Hematopoietic multipotent progenitor cell treated with erythropoietin and hydrocortisone succinate and interleukin-3 and kit ligand, for 4 days (in vitro differentiated cells): Measurements from ENCODE around the gene AQP7.
"Not testable (repeated sequence)": the region's sequence is repeated elsewhere in the genome, so short reads cannot be mapped to it uniquely, and the experiment has no call there.

Experiments
- DNase-seq: peaks from one replicate; pipeline ENCODE4 v3.0.0-alpha.2; 2015

The AQP7 gene

DNA sequence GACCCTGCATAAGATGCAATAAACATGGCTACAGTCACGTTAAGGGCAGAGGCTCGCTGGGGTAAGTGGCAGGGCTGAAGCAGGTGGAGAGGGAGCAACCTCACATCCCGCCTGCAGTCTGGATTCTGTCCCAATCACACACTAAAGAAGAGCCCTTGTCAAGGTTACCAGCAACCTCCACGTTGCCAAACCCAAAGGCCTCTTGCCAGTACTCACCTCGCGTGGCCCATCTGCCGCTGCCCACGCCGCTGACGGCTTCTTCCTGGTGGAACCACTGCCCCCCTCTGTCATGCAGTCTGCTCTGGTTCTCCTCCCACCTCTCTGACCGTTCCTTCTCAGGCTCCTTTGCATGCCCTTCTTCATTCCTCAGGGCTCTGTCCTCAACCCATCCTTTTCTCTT is 8.8 kb downstream of the AQP7 start:
- no peak for DNase-seq

DNA sequence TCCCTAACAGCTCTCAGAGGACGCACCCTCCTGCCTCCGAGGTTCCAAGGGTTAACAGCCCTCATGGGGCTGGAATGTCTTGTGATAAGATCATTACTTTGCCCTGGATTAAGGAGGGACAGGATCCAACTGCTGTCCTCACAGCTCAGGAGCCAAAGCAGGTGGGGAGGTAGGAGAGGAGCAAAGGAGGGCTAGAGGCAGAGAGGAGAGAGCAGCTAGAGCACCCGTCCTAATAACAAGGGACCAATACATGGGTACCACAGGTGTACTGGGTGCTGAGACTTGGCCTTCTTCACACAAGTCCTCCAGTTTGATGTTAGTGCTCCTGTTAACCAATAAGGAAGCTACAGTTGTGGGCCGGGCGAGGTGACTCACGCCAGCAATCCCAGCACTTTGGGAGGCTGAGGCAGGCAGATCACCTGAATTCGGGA is 9.8 kb downstream of the AQP7 start:
- not testable (repeated sequence) for DNase-seq

DNA sequence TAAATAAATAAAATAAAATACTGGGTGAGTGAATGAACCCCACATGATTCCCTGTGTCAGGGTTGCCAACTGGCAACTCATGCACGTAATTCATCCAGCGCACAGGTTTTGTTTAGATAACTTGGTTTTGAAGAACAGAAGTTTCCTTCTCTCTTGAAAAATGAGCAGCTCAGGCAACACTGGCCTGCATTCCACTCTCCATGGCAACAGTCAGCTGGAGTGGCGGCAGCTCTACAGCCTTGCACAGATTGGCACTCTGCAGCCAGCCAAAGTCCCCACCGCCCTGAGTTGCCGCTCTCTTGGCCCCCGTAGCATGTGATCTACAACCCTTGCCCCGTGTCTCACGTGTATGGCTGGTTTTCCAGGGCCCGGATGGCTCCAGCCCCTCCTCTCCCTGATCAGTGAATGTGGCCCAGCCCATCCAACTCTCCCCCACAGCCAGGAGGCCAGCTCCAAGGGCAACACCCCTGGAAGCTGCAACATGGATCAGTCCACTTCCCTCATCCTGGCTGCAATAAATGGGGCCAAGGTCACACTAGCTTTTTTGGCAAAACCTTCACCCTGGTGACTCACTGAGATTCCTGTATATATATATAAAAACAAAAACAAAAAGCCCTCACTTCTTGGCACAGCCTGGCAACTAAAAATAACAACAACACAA is 11.1 kb downstream of the AQP7 start:
- DNase-seq: not testable (repeated sequence)

DNA sequence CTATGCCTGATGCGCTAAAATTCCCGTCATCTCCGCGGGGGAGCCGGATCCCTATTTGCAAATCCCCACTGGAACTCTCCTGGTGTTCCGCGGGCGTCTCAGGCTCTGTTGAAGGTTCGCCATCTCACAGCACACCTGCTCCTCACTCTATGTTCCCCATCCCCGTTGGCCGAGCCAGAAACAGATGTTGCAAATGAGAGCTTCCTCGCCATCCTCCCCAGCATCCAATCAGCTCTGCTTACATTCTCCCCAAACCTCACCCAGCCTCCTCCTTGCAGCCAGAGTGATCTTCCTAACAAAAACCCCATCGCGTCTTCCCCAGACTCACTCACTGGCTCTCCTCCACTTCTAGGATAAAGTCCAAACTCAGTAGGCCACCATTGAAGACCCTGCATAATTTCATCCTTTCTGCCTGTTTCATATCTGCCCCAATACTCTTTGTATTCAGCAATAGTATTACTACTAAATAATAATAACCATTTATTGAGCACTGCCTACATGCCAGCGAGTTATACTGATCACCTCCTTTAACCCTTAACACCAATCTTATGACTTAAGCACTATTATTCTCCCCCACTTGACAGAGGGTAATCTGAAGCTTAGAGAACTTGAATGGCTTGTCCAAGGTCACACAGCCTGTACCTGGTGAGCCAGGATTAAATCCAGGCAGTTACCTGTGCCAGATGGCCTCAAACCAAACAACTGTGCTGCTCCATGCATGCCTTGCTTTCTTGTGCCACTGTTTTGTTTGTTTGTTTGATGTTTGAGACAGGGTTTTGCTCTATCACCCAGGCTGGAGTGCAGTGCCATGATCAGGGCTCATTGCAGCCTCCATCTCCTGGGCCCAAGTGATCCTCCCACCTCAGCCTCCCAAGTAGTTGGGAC is 14.0 kb downstream of the AQP7 start:
- DNase-seq: no peak

DNA sequence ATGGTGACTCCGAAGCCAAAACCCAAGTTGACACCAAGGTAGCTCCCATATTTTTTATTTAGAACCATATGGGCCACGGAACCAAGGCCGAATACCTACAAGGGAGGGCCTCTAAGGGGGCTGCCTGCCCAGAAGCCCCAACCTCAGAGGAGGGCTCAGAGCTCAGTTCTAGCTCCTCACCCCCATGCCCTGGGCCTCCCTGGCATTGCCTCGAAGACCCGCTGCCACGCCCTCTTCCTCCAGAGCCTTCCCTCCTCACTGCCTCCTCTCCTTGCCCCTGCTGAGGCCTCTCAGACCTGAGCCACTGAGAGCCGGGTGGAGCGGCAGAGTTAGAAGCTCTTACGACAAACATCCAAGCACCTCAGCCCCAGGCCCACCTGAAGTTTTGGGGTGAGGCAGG is 15.4 kb downstream of the AQP7 start:
- DNase-seq: not testable (repeated sequence)

DNA sequence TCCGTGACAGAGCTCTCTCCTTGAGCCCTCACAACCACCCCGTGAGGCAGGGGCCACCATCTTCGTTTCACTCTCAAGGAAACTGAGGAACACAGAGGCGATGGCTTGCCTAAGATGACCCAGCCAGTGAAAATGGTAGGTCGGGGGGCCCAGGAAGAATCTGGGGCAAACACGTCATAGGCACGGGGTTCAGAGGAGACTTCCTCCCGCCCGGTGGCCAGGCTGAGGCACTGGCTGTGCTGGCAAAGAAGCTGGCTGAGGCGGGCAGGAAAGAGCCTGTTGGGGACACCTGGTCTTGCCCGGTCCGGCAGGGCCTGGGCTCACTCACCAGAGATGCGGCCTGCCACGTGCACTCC is 15.7 kb downstream of the AQP7 start:
- DNase-seq: not testable (repeated sequence)

DNA sequence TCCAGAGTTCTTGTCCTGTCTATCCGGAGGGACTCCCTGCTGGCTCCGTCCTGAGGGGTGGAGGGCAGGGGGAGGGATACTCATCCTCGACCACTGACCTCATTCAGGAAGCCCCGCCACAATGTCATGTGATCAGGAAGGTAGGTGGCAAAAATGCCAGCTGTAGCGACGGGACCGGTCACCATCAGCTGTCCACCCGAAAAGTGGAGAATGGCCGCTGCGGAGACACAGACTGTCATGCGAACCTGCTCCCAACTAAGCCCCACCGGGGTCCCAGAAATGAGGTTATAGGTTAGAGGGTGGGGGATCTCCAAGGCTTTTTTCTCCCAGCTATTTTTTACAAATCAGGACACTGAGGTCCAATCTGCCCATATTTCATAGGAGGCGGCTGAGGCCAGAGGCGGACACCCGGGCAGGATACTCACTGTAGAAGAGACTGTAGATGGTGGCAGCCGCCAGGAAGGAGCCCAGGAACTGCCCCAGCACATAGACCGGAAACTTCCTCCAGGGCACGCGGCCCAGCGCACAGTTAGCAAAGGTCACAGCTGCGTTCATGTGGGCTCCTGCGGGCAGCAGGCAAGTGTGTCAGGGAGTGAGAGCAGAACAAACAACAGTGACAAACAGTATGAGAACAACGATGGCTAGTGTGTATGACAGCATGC is 16.3 kb downstream of the AQP7 start:
- not testable (repeated sequence) for DNase-seq

DNA sequence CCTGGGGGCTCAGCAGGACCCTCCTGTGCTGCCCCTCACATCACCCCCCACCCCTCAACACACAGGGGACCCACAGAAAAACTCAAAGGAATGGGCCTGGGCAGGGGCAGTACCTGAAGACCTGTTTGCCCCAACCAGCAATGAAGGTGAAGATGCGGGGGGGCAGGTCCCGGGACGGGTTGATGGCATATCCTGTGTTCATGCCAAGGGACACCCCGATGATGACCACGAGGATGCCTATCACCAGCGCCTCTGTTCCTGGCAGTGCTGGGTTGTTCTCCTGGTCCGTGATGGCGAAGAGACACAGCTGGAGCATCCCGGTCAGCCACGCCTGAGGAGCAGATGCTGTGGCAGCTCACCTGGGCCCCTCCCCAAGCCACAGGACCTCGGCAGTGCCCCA is 16.8 kb downstream of the AQP7 start:
- DNase-seq: not testable (repeated sequence)

DNA sequence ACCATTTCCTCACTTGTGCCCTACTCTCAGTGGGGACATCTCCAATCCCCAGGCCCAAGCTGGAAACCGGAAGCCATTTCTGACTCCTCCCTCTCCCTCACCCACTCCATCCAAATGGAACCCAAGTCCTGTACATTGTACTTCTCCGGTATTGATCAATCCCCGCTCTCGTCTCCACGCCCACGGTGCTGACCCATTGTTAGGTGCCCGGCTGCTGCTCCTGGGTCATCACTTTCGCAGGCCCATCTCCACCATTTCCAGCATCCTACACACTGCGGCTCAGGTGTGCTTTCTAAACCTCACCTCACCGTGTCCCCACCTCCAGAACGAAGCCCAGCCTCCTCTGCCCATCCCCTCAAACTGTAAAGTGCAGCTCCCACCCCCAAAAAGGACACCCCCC is 19.0 kb downstream of the AQP7 start:
- not testable (repeated sequence) for DNase-seq

DNA sequence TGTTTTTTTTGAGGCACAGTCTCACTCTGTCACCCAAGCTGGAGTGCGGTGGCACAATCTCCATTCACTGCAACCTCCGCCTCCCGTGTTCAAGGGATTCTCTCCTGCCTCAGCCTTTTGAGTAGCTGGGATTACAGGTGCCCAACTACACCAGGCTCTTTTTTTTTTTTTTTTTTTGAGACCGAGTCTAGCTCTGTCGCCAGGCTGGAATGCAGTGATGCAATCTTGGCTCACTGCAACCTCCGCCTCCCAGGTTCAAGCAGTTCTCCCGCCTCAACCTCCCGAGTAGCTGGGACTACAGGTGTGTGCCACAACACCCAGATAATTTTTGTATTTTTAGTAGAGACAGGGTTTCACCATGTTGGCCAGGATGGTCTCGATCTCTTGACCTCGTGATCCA is 20.0 kb downstream of the AQP7 start:
- not testable (repeated sequence) for DNase-seq

DNA sequence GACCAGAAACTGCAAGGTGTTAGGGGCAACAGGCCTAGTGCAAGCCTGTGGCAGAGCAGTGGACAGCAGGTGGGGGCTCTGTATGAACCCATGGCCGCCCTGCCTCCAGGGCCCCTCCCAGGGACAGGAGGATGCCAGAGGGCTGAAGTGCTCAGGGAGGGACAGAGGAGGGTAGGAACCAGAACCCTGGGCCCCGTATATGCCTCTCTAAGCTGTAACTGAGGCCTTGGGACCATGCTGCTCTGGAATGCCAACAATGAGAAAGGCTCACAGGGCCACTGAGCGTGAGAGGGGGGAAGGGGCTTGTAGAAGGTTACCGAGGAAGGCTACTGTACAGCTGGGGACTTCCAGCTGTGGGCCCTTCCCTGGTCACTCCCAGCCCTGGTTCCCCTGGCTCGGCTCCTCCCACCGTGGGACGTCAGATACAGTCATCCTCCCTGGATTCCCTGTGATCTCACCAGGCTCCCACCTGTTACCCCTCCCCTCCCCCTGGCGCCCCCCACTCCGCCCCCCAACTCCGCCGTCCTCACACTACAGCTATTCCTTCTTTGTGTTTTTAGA is 21.1 kb downstream of the AQP7 start:
- no peak for DNase-seq

DNA sequence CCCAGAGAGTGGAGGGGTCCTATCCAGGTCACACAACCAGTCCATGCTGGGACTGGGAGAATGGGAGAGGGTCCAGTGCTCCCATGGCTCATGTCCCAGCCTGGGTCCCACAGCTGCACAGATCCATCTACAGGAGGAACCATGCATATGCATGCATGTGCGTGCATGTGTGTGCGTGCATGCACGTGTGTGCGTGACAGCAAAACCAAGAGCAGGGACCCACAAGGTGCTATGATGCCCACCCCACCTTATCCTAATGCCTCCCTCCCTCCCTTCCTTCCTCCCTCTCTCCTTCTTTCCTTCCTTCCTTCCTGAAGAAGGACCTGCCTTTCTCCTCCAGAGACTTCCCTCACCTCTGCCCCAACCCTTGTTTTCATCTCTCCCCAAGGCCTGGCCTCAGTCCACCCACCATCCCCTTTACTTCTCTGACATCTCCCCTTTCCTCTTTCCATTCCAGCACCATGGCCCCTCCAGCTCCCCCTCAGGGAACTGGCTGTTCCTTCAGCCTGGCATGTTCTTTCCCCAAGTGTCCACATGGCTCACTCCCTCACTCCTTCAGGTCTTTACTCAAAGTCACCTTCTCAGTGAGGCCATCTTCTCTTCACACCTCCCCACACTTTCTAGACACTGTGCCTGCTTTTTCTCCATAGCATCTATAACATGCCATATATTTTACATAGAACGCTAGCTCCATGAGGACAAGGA is 21.8 kb downstream of the AQP7 start:
- DNase-seq: no peak

DNA sequence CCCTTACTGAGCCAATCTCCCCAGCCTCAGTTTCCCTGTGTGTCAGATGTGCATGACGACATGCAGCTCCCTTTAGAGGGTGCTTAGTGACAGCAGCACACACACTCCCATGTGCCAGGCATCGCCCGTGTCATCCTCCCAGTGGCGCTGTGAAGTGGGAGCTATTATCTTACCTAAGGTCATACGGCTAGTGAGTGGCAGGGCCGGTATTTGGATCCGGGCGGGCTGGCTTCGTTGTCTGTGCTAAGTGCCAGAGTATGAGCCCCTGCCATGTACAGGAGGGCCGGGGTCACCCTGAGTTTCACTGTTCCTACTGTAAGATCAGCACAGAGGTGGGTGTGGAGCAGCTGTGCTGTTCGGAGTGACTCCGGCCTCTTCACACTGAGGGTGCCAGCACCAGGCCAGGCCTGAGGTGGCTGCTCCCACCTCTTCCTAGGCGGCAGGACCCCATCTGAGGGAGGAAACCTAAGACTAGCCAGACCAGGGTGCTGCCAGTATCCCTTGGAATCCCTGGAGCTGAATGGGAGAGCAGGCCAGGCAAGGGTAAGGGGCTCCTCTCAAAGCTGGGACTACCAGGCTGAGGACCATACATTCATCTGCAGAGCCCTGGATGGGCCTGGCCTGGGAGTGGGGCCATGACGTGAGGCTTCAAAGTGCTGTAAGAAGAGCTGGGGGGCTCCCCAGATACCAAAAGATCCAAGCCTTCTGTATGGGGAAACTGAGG is 22.5 kb downstream of the AQP7 start:
- no peak for DNase-seq

DNA sequence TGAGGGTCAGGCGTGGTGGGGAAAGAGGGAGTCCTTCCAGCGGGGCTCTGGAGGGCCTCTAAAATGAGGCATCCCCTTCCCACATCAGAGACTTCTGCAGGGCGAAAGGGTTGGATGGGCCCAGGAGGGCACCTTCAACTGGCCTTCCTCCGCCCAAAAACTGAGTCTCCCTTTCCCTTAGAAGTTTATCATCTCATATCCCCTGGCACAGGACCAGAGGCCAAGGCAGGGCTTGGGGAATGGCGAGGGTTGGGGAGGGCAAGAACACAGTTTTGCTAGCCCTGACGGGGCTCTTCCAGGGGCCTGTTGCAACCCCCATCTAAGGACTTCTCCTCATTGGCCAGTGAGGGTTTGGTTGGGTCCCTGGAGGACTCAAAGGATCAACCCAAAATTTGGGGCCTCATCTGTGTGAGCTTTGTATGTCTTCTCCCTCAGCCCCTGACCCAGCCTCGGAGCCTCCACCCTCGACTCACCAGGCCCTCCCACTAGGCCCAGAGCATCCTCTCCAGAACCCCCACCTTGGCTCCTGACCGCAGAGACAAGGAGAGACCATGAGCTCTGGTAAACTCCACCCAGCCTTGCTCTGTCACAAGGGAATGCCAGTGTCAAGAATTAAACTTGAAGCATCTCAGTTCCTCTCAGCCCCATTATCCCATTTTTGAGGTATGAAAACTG is 24.1 kb downstream of the AQP7 start:
- no peak for DNase-seq

DNA sequence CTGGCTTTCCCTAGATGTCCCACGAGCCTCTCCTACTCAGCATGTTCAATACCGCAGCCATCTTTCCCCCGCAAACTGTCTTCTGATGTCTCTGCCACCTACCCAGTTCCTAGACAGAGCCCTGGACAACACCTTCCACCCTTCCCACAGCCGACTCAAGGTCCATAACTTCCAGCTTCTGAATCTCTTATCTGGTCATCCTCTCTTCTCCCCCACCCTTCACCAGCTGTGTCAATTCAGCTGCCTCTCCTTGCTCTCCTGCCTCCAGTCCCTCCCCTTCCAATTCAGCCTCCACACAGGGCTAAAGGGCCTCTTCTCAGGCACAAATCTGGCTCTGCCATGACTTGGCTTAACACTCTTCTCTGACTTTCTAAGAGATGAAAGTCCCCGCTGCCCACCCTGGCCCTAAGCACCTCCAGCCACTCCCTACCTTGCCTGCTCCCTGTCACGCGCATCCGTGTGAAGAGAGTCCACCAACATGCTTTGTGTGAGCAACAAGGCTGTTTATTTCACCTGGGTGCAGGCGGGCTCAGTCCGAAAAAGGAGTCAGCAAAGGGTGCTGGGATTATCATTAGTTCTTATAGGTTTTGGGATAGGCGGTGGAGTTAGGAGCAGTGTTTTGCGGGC is 25.2 kb downstream of the AQP7 start:
- no peak for DNase-seq

DNA sequence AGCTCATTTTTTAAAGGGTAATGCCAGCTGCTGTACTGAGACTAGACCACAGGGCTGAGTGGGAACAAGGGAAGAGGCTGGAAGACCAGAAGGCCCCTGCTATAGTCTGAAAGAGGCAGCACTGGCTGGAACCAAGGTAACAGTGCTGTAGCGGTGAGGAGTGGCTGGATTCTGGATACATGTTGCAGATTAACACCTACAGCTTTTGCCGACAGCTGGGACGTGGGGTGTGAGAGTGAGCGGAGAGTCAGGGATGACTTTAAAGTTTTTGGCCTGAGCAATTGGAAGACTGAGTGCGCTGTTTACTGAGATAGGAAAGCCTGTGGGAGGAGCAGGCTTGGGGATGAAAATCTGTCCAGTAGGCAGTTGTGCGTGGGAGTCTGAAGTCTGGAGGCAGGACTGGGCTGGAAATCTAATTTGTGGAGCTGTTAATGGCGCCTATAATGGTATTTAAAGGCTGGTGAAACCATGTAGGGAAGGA is 26.5 kb downstream of the AQP7 start:
- DNase-seq: no peak

DNA sequence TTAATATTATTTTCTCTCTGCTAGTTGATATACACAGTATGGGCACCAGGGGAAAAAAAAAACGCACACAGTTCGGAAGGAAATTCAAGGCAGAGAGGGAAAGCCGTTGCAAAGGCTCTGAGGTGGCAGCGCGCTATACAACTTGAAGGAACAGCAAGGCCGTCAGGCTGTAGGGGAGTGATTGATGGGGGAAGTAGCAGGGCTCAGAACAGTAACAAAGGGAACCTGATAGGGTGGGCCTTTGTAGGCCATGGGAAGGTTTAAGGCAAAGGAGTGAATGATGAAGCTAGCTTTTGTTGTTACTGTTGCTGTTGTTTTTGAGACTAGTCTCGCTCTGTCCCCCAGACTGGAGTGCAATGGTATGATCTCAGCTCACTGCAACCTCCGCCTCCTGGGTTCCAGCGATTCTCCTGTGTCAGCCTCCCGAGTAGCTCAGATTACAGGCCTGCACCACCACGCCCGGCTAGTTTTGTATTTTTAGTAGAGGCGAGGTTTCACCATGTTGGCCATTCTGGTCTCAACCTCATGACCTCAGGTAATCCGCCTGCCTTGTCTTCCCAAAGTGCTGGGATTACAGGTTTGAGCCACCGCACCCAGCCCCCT is 27.0 kb downstream of the AQP7 start:
- no peak for DNase-seq

DNA sequence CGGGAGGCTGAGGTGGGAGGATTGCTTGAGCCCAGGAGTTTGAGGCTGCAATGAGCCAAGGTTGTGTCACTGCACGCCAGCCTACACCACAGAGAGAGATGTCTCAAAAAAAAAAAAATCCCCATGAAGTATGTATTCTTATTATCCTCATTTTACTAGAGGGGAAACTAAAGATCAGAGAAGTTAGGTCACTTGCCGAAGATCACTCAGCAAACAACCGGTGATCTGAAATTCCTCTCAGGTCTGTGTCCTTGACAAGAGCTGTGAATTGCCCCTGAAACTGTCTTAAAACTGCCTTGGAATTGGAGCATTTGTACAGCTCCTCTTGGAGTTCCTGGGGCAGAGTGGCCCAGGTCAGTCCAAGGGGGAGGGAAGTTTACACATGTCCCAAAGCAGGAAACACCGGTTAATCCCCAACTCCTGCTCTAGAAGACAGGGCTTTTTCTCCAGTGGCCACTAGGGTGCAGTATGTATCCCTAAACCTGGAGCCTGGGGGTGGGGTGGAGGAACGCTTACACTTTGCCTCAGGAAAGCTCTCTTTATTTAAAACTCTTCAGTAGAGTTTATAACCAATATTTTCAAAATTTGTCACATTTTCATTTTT is 27.6 kb downstream of the AQP7 start:
- DNase-seq: peak; percentile 93

DNA sequence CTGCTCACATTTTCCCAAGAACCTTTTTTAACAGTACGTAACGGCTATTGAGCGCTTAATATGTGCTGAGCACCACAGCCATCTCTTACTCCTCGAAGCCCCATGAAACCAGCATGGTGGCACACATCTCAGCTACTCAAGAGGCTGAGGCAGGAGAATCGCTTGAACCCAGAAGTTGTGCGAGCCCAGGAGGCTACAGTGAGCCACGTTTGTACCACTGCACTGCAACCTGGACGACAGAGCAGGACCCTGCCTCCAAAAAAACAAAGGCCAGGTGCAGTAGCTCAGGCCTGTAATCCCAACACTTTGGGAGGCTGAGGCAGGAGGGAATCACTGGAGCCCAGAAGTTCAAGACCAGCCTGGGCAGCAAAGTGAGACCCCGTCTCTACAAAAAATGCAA is 28.2 kb downstream of the AQP7 start:
- DNase-seq: no peak

DNA sequence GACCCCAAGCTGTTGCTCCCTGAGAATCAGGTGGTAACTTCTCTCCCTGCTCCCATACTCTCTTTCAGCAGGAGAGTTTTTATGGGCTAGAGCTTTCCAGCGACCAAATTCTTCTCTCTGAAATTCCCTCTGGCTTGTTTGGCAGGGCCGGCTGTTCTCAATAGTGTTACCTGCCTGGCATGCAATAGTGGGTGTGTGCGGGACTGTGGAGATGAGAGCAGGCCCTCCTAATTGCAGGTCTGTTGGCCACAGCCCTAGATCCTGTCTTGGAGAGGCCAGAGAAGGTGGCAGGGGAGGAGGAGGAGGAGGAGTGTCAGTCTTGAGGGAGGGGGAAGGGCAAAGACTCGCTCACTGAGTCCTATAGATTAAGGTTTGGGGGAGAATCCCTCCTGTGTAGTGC is 29.5 kb downstream of the AQP7 start:
- DNase-seq: no peak
